IMR-90 (cell line): ENCODE results near the gene GRID1. TPM values are rescaled to one million over a fixed set of nuclear protein-coding genes. Genes with fewer than 3 reads are reported as not detected.

Experiments
- ATAC-seq: fragments of 200-7000 bp; cut with Tn5 transposase; 2 replicates; pipeline ENCODE4 v1.9.1; 2020; ENCODE audit warnings: low read depth, mild to moderate bottlenecking, moderate library complexity
- BruUV-seq: library from RNA; stranded (reverse); fragments of 400-500 nt; replicated peaks from 2 replicates; lab custom pipeline; 2021; lab: Mats Ljungman, UMichigan
- CTCF ChIA-PET: fragments of 300-600 bp; formaldehyde crosslinking; extraction: SDS; loops from one replicate; lab custom pipeline; 2021; ENCODE audit warnings: antibody characterized with exemption; lab: Yijun Ruan, JAX
- POLR2A ChIA-PET: fragments of 300-600 bp; sonication (Branson Sonifier 250); formaldehyde crosslinking; loops from one replicate; lab custom pipeline; 2022; ENCODE audit warnings: antibody characterized with exemption; ENCODE audit not compliant: unreplicated experiment; lab: Charles Lee
- DNase-seq: peaks from one replicate; pipeline ENCODE4 v3.0.0; 2013
- H2AFZ ChIP-seq: replicated peaks from 2 replicates; pipeline ENCODE3; 2013; ENCODE audit warnings: low read length, mild to moderate bottlenecking; ENCODE audit not compliant: poor library complexity
- H2AK5ac ChIP-seq: 2 replicates; pipeline ENCODE4 v1.6.1; 2013; ENCODE audit warnings: low read depth, low read length, inconsistent platforms
- H2AK9ac ChIP-seq: replicated peaks from 2 replicates; pipeline ENCODE3; 2013; ENCODE audit warnings: mild to moderate bottlenecking, low read depth, low read length, moderate library complexity; ENCODE audit not compliant: poor library complexity
- H2BK120ac ChIP-seq: 2 replicates; pipeline ENCODE4 v1.6.1; 2013; ENCODE audit warnings: low read depth, low read length, inconsistent platforms
- H2BK15ac ChIP-seq: 3 replicates; pipeline ENCODE4 v1.6.1; 2013; ENCODE audit warnings: low read depth, low read length, inconsistent platforms
- H2BK20ac ChIP-seq: 2 replicates; pipeline ENCODE4 v1.6.1; 2013; ENCODE audit warnings: low read depth, mild to moderate bottlenecking, inconsistent platforms, low read length, moderate library complexity
- H2BK5ac ChIP-seq: 2 replicates; pipeline ENCODE4 v1.6.1; 2013; ENCODE audit warnings: mild to moderate bottlenecking, low read depth, low read length, inconsistent platforms; ENCODE audit not compliant: poor library complexity, severe bottlenecking
- H3K14ac ChIP-seq: replicated peaks from 2 replicates; pipeline ENCODE4 v1.6.1; 2013; ENCODE audit warnings: low read depth, low read length, inconsistent platforms
- H3K18ac ChIP-seq: 2 replicates; pipeline ENCODE4 v1.6.1; 2013; ENCODE audit warnings: low read depth, low read length, control low read depth
- H3K23ac ChIP-seq: 2 replicates; pipeline ENCODE4 v1.6.1; 2013; ENCODE audit warnings: low read depth, low read length, inconsistent platforms
- H3K27ac ChIP-seq: 2 replicates; pipeline ENCODE4 v1.5.1; 2013; ENCODE audit warnings: mild to moderate bottlenecking, control low read depth, low read length; ENCODE audit not compliant: insufficient read depth
- H3K27me3 ChIP-seq: 2 replicates; pipeline ENCODE4 v1.6.1; 2013; ENCODE audit warnings: low read length; ENCODE audit not compliant: control insufficient read depth, insufficient read depth
- H3K36me3 ChIP-seq: 2 replicates; pipeline ENCODE4 v1.6.1; 2013; ENCODE audit warnings: low read length, mixed read lengths; ENCODE audit not compliant: control insufficient read depth, insufficient read depth
- H3K4ac ChIP-seq: 2 replicates; pipeline ENCODE4 v1.6.1; 2013; ENCODE audit warnings: low read depth, low read length, inconsistent platforms
- H3K4me1 ChIP-seq: 2 replicates; pipeline ENCODE4 v1.6.1; 2013; ENCODE audit warnings: low read length, mixed read lengths; ENCODE audit not compliant: control insufficient read depth, insufficient read depth
- H3K4me2 ChIP-seq: 2 replicates; pipeline ENCODE4 v1.6.1; 2013; ENCODE audit warnings: low read depth, mild to moderate bottlenecking, control low read depth, low read length, moderate library complexity
- H3K4me3 ChIP-seq: 2 replicates; pipeline ENCODE4 v1.5.1; 2013; ENCODE audit warnings: low read depth, mild to moderate bottlenecking, control low read depth, low read length, moderate library complexity; ENCODE audit not compliant: insufficient read depth
- H3K56ac ChIP-seq: 2 replicates; pipeline ENCODE4 v1.6.1; 2013; ENCODE audit warnings: low read length, inconsistent platforms; ENCODE audit not compliant: insufficient read depth; ENCODE audit errors: extremely low read depth
- H3K79me1 ChIP-seq, 2 experiments: 2 replicates each; pipeline ENCODE4 v1.6.1; 2013; ENCODE audit warnings: low read length in 2 of 2, inconsistent platforms in 1 of 2, low read depth in 1 of 2
- H3K9ac ChIP-seq: 2 replicates; pipeline ENCODE4 v1.6.1; 2013; ENCODE audit warnings: low read depth, low read length, control low read depth
- H3K9me1 ChIP-seq: 2 replicates; pipeline ENCODE4 v1.6.1; 2013; ENCODE audit warnings: low read length, inconsistent platforms; ENCODE audit not compliant: insufficient read depth
- H3K9me3 ChIP-seq: 2 replicates; pipeline ENCODE4 v1.6.1; 2013; ENCODE audit warnings: low read length; ENCODE audit not compliant: control insufficient read depth, insufficient read depth
- H4K20me1 ChIP-seq: 2 replicates; pipeline ENCODE4 v1.6.1; 2013; ENCODE audit warnings: low read length, inconsistent platforms; ENCODE audit not compliant: insufficient read depth
- H4K5ac ChIP-seq: 2 replicates; pipeline ENCODE4 v1.6.1; 2013; ENCODE audit warnings: mild to moderate bottlenecking, low read depth, low read length, control low read depth
- H4K8ac ChIP-seq, 2 experiments: 2 replicates each; pipeline ENCODE4 v1.6.1; 2013; ENCODE audit warnings: low read depth in 2 of 2, low read length in 2 of 2, control low read depth in 1 of 2, inconsistent platforms in 1 of 2
- H4K91ac ChIP-seq: 2 replicates; pipeline ENCODE4 v1.6.1; 2013; ENCODE audit warnings: low read depth, low read length, inconsistent platforms; ENCODE audit not compliant: insufficient read depth
- BHLHE40 ChIP-seq: fragments of 150-350 bp; IDR thresholded peaks from 2 replicates; pipeline ENCODE4 v1.6.1; 2016; ENCODE audit warnings: mild to moderate bottlenecking, low read depth, low read length
- CEBPB ChIP-seq: IDR thresholded peaks from 2 replicates; pipeline ENCODE4 v1.6.1; 2012; ENCODE audit warnings: low read depth, low read length, improper control_type of control experiment
- CHD1 ChIP-seq: IDR thresholded peaks from 2 replicates; pipeline ENCODE4 v1.6.1; 2012; ENCODE audit warnings: low read depth, low read length, improper control_type of control experiment
- CTCF ChIP-seq: conservative IDR thresholded peaks from 2 replicates; pipeline ENCODE4 v1.5.1; 2012; ENCODE audit warnings: mild to moderate bottlenecking, low read depth, low read length, improper control_type of control experiment
- ELK1 ChIP-seq: fragments of 150-350 bp; IDR thresholded peaks from 2 replicates; pipeline ENCODE4 v1.6.1; 2016; ENCODE audit warnings: low read depth, mild to moderate bottlenecking, low read length, moderate library complexity, borderline replicate concordance
- FOS ChIP-seq: fragments of 150-350 bp; IDR thresholded peaks from 2 replicates; pipeline ENCODE4 v1.6.1; 2016; ENCODE audit warnings: low read depth, low read length
- MAFK ChIP-seq: IDR thresholded peaks from 2 replicates; pipeline ENCODE4 v1.6.1; 2012; ENCODE audit warnings: low read depth, low read length, improper control_type of control experiment
- MAZ ChIP-seq: IDR thresholded peaks from 2 replicates; pipeline ENCODE4 v1.6.1; 2012; ENCODE audit warnings: low read depth, mild to moderate bottlenecking, low read length, improper control_type of control experiment, moderate library complexity, borderline replicate concordance
- MXI1 ChIP-seq: IDR thresholded peaks from 2 replicates; pipeline ENCODE4 v1.6.1; 2012; ENCODE audit warnings: low read depth, mild to moderate bottlenecking, low read length, moderate library complexity, borderline replicate concordance
- RCOR1 ChIP-seq: IDR thresholded peaks from 2 replicates; pipeline ENCODE4 v1.6.1; 2012; ENCODE audit warnings: mild to moderate bottlenecking, low read length, improper control_type of control experiment; ENCODE audit not compliant: insufficient replicate concordance
- RFX5 ChIP-seq: IDR thresholded peaks from 2 replicates; pipeline ENCODE4 v1.8.0; 2012; ENCODE audit warnings: low read depth, mild to moderate bottlenecking, low read length, moderate library complexity
- SMC3 ChIP-seq: fragments of 150-350 bp; IDR thresholded peaks from 2 replicates; pipeline ENCODE4 v1.6.1; 2016; ENCODE audit warnings: low read depth, mild to moderate bottlenecking, antibody characterized with exemption, low read length, moderate library complexity
- WGBS, 2 experiments: methylation state at CpG; one replicate each; pipeline versions ENCODE4 v1.1.5 to v1.1.7; 2013; ENCODE audit warnings: missing lambda C conversion rate in 2 of 2; ENCODE audit not compliant: insufficient read length in 1 of 2; ENCODE audit errors: extremely low coverage in 2 of 2; 5-methylcytosine and 5-hydroxymethylcytosine counted together
- dilution Hi-C: fragments of 300-500 bp; cut with HindIII; formaldehyde crosslinking; loops from one replicate; pipeline ENCODE4 v1.14.3; 2018; ENCODE audit warnings: low sequenced_read_pairs; ENCODE audit not compliant: unreplicated experiment
- in situ Hi-C: fragments of 300-500 bp; cut with MboI; formaldehyde crosslinking; loops from 3 replicates; pipeline ENCODE4 v1.14.3; 2019; ENCODE audit warnings: low sequenced_read_pairs, inconsistent platforms, mixed read lengths
- intact Hi-C: fragments of 100-400 bp; cut with micrococcal nuclease; formaldehyde crosslinking; loops from 2 replicates; pipeline ENCODE4 v1.10.0; 2022
- polyA plus RNA-seq, 3 experiments: library from polyadenylated mRNA; depleted of rRNA; stranded (reverse); fragments of >200 nt; gene quantifications; 2 replicates each; pipeline ENCODE4 v1.2.3, GENCODE V29; 2012; ENCODE audit warnings: low replicate concordance in 1 of 3
- total RNA-seq: library from RNA; depleted of rRNA; stranded (reverse); fragments of >200 nt; gene quantifications from 2 replicates; pipeline ENCODE4 v1.2.3, GENCODE V29; 2012

Gene GRID1
- total and polyA plus RNA-seq, 2 of the 4 experiments (the other 2 are of a cell fraction): not detected

GRCh38 chr10:86362129-86362527 is 4.5 kb downstream of the GRID1 start:
- TF ChIP-seq RFX5 (no peak), MXI1 (no peak), RCOR1 (no peak), SMC3 (no peak), FOS (no peak), CHD1 (no peak), BHLHE40 (no peak), MAZ (no peak), CTCF (no peak), ELK1 (no peak), CEBPB (no peak), MAFK (no peak)
- H2BK5ac ChIP-seq: no peak overlapping the region
- no peak overlapping the region for H2AK9ac ChIP-seq
- H3K27ac ChIP-seq: no peak overlapping the region
- no peak for DNase-seq
- no peaks in the 10 kb centered on the region; the same call in 1 of the 2 replicates for H3K4me1 ChIP-seq
- H2AK5ac ChIP-seq: no peak overlapping the region
- no peak overlapping the region for H3K4ac ChIP-seq
- H4K91ac ChIP-seq: no peak overlapping the region
- H3K9ac ChIP-seq: no peak overlapping the region
- H3K14ac ChIP-seq: no peak overlapping the region
- no peaks in the 10 kb centered on the region for H3K36me3 ChIP-seq
- no peak overlapping the region for H2BK15ac ChIP-seq
- intact Hi-C loops (no loop called here), dilution Hi-C loops (no loop called here), in situ Hi-C loops (no loop called here)
- H3K9me1 ChIP-seq: no peaks in the 10 kb centered on the region
- H2BK120ac ChIP-seq: no peak overlapping the region
- no peak for ATAC-seq
- H3K56ac ChIP-seq: no peak overlapping the region
- H3K4me3 ChIP-seq: no peak overlapping the region
- WGBS, 2 experiments: no CpG with 5 or more reads among the region's 2 CpGs
- peaks cover 71% of the 10 kb centered on the region for H3K27me3 ChIP-seq
- H4K20me1 ChIP-seq: no peaks in the 10 kb centered on the region; the same call in none of the 2 replicates
- no peak overlapping the region for H2BK20ac ChIP-seq
- H3K18ac ChIP-seq: no peak overlapping the region
- H2AFZ ChIP-seq: no peak overlapping the region
- H3K79me1 ChIP-seq: no peaks in the 10 kb centered on the region
- ChIA-PET POLR2A (no interaction called here), CTCF (interaction anchor here (0.5 kb wide), 1 partner anchor 40 kb away, joined by 4 read pairs; no protein-coding TSS in a partner anchor)
- H4K8ac ChIP-seq: no peak overlapping the region
- H4K5ac ChIP-seq: no peak overlapping the region
- BruUV-seq: no TSS peak
- H3K9me3 ChIP-seq: peaks cover 2% of the 10 kb centered on the region; the same call in 1 of the 2 replicates
- H3K23ac ChIP-seq: no peak overlapping the region
- no peak overlapping the region for H3K4me2 ChIP-seq
